DND-41 (cell line): Measurements from ENCODE around the gene ADAMTSL4.
"Not testable (repeated sequence)": the region's sequence is repeated elsewhere in the genome, so short reads cannot be mapped to it uniquely, and the experiment has no call there.

Experiments
- ATAC-seq: fragments of 200-7000 bp; cut with Tn5 transposase; 3 replicates; pipeline ENCODE4 v1.9.1; 2021; ENCODE audit warnings: low read depth; ENCODE audit not compliant: insufficient read depth
- DNase-seq: peaks from one replicate; pipeline ENCODE4 v3.0.0-alpha.2; 2020
- H2AFZ ChIP-seq: 2 replicates; pipeline ENCODE4 v1.6.0; 2012; ENCODE audit warnings: low read depth, low read length
- H3K27ac ChIP-seq: 2 replicates; pipeline ENCODE4 v1.5.1; 2012; ENCODE audit warnings: low read length, inconsistent platforms
- H3K27me3 ChIP-seq: fragments of 200-600 bp; sonication (generic); 2 replicates; pipeline ENCODE4 v1.6.0; 2012; ENCODE audit warnings: low read length, mild to moderate bottlenecking, inconsistent platforms; ENCODE audit not compliant: insufficient read depth, poor library complexity
- H3K36me3 ChIP-seq: 2 replicates; pipeline ENCODE4 v1.5.1; 2012; ENCODE audit warnings: low read length, inconsistent platforms; ENCODE audit not compliant: insufficient read depth
- H3K4me1 ChIP-seq: 2 replicates; pipeline ENCODE4 v1.5.1; 2012; ENCODE audit warnings: mild to moderate bottlenecking, low read length; ENCODE audit not compliant: insufficient read depth
- H3K4me2 ChIP-seq: 2 replicates; pipeline ENCODE4 v1.6.0; 2012; ENCODE audit warnings: mild to moderate bottlenecking, moderate library complexity, low read length, inconsistent platforms; ENCODE audit not compliant: insufficient read depth
- H3K4me3 ChIP-seq, 2 experiments: fragments of 200-600 bp in 1 of 2; shearing (Covaris generic) in 1 of 2; 2 replicates each; pipeline ENCODE4 v1.5.1; 2012 to 2016; ENCODE audit warnings: inconsistent platforms in 2 of 2, low read length in 2 of 2, mild to moderate bottlenecking in 2 of 2, low read depth in 1 of 2, moderate library complexity in 1 of 2
- H3K79me2 ChIP-seq: 2 replicates; pipeline ENCODE4 v1.6.0; 2012; ENCODE audit warnings: low read length, inconsistent platforms; ENCODE audit not compliant: insufficient read depth
- H3K9ac ChIP-seq: 2 replicates; pipeline ENCODE4 v1.6.0; 2012; ENCODE audit warnings: low read depth, mild to moderate bottlenecking, inconsistent platforms, low read length, moderate library complexity
- H3K9me3 ChIP-seq: 2 replicates; pipeline ENCODE4 v1.5.1; 2012; ENCODE audit warnings: low read length, moderate library complexity, mild to moderate bottlenecking, inconsistent platforms; ENCODE audit not compliant: insufficient read depth, severe bottlenecking
- H4K20me1 ChIP-seq: 2 replicates; pipeline ENCODE4 v1.6.0; 2012; ENCODE audit warnings: low read length; ENCODE audit not compliant: insufficient read depth
- CTCF ChIP-seq: IDR thresholded peaks from 2 replicates; pipeline ENCODE4 v1.5.1; 2012; ENCODE audit warnings: borderline replicate concordance, low read length, moderate library complexity, mild to moderate bottlenecking; ENCODE audit not compliant: poor library complexity, severe bottlenecking; ENCODE audit errors: extremely low read depth
- EZH2 ChIP-seq: IDR thresholded peaks from 3 replicates; pipeline ENCODE4 v1.6.1; 2012; ENCODE audit warnings: borderline replicate concordance, low read depth, mild to moderate bottlenecking, moderate library complexity, low read length, inconsistent platforms; ENCODE audit not compliant: severe bottlenecking

The ADAMTSL4 gene

GRCh38 chr1:150603711-150604110 is 54.5 kb downstream of the ADAMTSL4 start:
- no peaks in the 10 kb centered on the region for H3K4me1 ChIP-seq
- H3K9me3 ChIP-seq, result no peaks in the 10 kb centered on the region
- H3K79me2 ChIP-seq, result no peaks in the 10 kb centered on the region
- no peak overlapping the region for H3K4me2 ChIP-seq
- ATAC-seq (no peak), DNase-seq (no peak)
- no peak overlapping the region for H3K4me3 ChIP-seq
- H4K20me1 ChIP-seq, result no peaks in the 10 kb centered on the region
- H3K27ac ChIP-seq, result no peak overlapping the region
- no peak overlapping the region for H2AFZ ChIP-seq
- TF ChIP-seq CTCF, result no peak
- no peaks in the 10 kb centered on the region for H3K27me3 ChIP-seq
- peaks cover 6% of the 10 kb centered on the region; the same call in 1 of the 2 replicates for H3K36me3 ChIP-seq
- H3K9ac ChIP-seq, result no peak overlapping the region

- H3K36me3 ChIP-seq, result peaks cover 9% of the 10 kb centered on the region
- ATAC-seq, result no peak
- no peak overlapping the region for H3K9ac ChIP-seq
- TF ChIP-seq EZH2 (no peak), CTCF (no peak)
- no peak overlapping the region for H3K4me2 ChIP-seq
- H3K4me1 ChIP-seq, result no peaks in the 10 kb centered on the region
- no peak for DNase-seq
- no peaks in the 10 kb centered on the region for H3K27me3 ChIP-seq
- no peak overlapping the region for H2AFZ ChIP-seq
- H3K27ac ChIP-seq, result no peak overlapping the region
- H4K20me1 ChIP-seq, result no peaks in the 10 kb centered on the region
- no peaks in the 10 kb centered on the region for H3K79me2 ChIP-seq
- no peak overlapping the region for H3K4me3 ChIP-seq
- H3K9me3 ChIP-seq, result no peaks in the 10 kb centered on the region
Observed at GRCh38 chr1:150604226-150604588, 55.0 kb downstream of the ADAMTSL4 start.

- not testable (repeated sequence) for H3K4me1 ChIP-seq, H3K79me2 ChIP-seq, DNase-seq, H4K20me1 ChIP-seq, H3K27me3 ChIP-seq, ATAC-seq, H3K9ac ChIP-seq, H3K9me3 ChIP-seq, H2AFZ ChIP-seq, H3K27ac ChIP-seq, H3K4me2 ChIP-seq, H3K4me3 ChIP-seq
- H3K36me3 ChIP-seq, result peaks cover 12% of the 10 kb centered on the region
Observed at GRCh38 chr1:150605451-150605731, 56.2 kb downstream of the ADAMTSL4 start.

GRCh38 chr1:150606463-150607142 is 57.4 kb downstream of the ADAMTSL4 start:
- H4K20me1 ChIP-seq, result no peaks in the 10 kb centered on the region
- no peaks in the 10 kb centered on the region for H3K9me3 ChIP-seq
- TF ChIP-seq EZH2 (no peak), CTCF (no peak)
- DNase-seq (no peak), ATAC-seq (no peak)
- no peak overlapping the region for H3K4me3 ChIP-seq
- H3K4me1 ChIP-seq, result no peaks in the 10 kb centered on the region
- H3K27me3 ChIP-seq, result no peaks in the 10 kb centered on the region
- peaks cover 16% of the 10 kb centered on the region for H3K36me3 ChIP-seq
- no peak overlapping the region for H3K9ac ChIP-seq
- 0 out of 2 replicates have a peak, but pooled peaks cover 3% of the 10 kb centered on the region for H3K79me2 ChIP-seq
- no peak overlapping the region for H3K27ac ChIP-seq
- H2AFZ ChIP-seq, result no peak overlapping the region
- H3K4me2 ChIP-seq, result no peak overlapping the region
